H1 (cell line): ENCODE results near the gene SHISA6. TPM values are rescaled to one million over a fixed set of nuclear protein-coding genes. Genes with fewer than 3 reads are reported as not detected.

Experiments
- CEBPB ChIP-seq: IDR thresholded peaks from 2 replicates; pipeline ENCODE4 v1.6.1; 2012; ENCODE audit warnings: low read depth, low read length
- CHD7 ChIP-seq: fragments of 300-600 bp; sonication (generic); IDR thresholded peaks from 2 replicates; pipeline ENCODE4 v1.7.1; 2012; ENCODE audit warnings: low read length, moderate library complexity, mild to moderate bottlenecking, inconsistent platforms; ENCODE audit not compliant: insufficient replicate concordance
- polyA plus RNA-seq, 7 experiments: library from polyadenylated mRNA; depleted of rRNA in 3 of 7; stranded (reverse) in 5 of 7; unstranded in 2 of 7; fragments of >200 nt in 5 of 7; fragments of 200-250 nt in 2 of 7; gene quantifications; 1 replicate in 5 of 7; 2 replicates in 1 of 7; 4 replicates in 1 of 7; pipeline versions ENCODE4 v1.2.1 to v1.2.3, GENCODE V29; 2011 to 2013; ENCODE audit warnings: missing spikeins in 2 of 7, mixed read lengths in 2 of 7
- total RNA-seq: library from RNA; stranded (reverse); fragmentation: NEBNext Ultra II Directional; extraction: Animal tissue kit (Norgen Biotek cat#: 25700); gene quantifications from 2 replicates; pipeline ENCODE4 v1.2.1, GENCODE V29; 2021

Gene SHISA6
- total and polyA plus RNA-seq, 2 of the 8 experiments (the other 6 are each of a cell fraction or from before 2014, with no cell fraction given): 2.9 to 4.8 TPM

GRCh38 chr17:11554542-11554941 is 313.5 kb downstream of the SHISA6 start (continued):
- no peak for TF ChIP-seq CHD7
- no peak for TF ChIP-seq CEBPB
